ENCODE measurements around the gene SLX4IP. TPM values are rescaled to one million over a fixed set of nuclear protein-coding genes. Genes with fewer than 3 reads are reported as not detected.
"Not testable (repeated sequence)": the region's sequence is repeated elsewhere in the genome, so short reads cannot be mapped to it uniquely, and the experiment has no call there.

SLX4IP gene
- 1.7 and 3.0 TPM in 2 replicates for total RNA-seq (2014; rRNA removed; shearing (Covaris generic); ENCODE audit: low replicate concordance)

DNA sequence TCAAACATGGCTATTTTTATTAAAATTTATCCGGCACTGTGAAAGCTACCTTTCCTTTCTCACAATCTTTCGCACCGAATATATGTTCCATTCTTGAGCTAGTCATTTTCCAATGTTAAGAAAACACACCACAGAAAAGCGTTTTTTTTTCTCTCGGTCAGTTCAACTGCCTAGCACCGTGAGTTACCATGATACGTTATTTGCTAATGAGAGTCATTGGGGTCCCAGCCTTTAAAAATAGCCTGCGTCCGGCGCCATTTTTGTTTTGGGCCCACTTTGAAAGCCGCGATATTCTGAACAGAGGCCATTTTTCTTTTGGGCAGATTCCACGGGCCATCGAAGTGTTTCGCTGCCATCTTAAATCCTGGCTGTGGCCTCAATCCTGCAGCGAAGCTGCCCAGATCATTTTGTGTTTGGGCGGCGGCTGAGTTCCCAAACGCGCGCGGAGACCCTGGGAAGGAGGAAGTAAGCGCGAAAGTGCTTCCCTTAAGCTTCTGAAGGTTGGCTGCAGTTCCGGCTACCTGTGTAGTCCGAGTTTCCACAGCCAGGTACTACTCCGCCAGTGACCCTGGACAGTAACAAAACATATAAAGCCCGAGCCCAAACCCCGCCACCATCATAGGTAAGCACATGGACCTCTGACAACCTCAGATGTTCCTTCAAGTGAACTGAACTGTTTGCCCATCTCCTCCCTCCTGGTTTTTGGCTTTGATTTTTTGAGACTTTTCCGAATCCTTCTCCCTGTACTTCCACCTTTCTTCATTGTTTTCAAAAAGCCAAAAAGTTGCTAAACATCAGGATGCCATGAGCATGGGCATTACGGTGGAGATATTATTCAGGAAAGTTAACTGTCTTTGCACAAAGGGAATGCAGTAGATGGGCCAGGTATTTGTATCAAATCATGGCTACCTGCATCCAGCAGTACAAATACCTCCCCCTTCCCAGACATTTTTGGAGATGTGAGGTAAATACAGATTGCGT is at the start of gene SLX4IP:
SLX4IP (plus strand) TSS at position 474 of the 981 bp plus-strand sequence. CDS start 22,900 bp downstream, outside the sequence.
- H3K36me3 ChIP-seq, result no peaks in the 10 kb centered on the region

DNA sequence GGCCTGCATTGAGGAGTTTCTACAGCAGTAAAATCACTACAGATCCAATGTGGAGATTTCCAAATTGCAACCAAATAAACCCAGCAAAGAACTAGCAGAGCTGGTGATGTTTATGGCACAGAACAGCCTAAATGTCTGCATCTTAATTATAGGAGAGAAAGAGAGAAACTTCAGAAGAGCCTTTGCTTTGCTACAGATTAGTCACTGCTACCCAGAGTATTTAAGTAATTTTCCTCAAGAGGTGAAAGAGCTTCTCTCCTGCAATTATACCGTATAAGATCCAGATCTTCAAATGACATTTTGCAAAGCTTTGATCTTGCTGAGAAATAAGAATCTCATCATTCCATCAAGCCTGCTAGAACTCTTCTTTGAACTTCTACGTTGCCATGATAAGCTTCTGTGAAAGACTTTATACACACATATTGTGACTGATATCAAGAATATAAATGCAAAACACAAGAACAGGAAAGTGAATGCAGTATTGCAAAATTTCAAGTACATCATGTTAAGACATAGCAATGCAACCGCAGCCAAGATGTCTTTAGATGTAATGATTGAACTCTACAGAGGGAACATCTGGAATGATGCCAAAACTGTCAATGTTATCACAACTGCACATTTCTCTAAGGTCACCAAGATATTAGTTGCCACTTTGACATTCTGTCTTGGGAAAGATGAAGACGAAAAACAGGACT is 49.1 kb upstream of the SLX4IP start:
- no peak for DNase-seq
- Histone ChIP-seq H3K36me3 (no peaks in the 10 kb centered on the region), H3K27me3 (no peaks in the 10 kb centered on the region), H3K4me3 (no peak overlapping the region), H3K9me3 (no peaks in the 10 kb centered on the region)

More for the DNA sequence above, at the start of gene SLX4IP:
- DNase-seq, result peak; percentile 88
- peak within 1 kb of the TSS; percentile 67 for H3K4me3 ChIP-seq
- no peaks in the 10 kb centered on the region for H3K27me3 ChIP-seq
- no peaks in the 10 kb centered on the region for H3K9me3 ChIP-seq

DNA sequence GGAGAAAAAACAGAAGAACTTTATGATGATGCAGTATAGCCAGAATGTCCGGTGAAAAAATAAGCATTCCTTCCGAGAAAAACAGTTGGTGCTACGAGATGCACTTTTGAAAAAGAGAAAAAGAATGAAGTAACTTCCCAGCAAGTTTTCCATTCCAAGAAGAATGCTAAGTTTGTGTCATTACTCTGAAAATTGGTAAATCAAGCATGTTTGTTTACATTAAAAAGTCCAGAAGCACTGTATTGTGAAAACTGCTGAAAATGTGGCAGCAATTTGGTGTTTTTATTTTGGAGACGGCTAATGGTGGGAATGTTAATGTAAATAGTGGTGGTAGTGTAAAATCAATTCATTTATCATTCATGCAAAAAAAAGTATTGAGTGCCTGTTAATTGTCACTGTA is 47.4 kb upstream of the SLX4IP start:
- DNase-seq, result no peak

DNA sequence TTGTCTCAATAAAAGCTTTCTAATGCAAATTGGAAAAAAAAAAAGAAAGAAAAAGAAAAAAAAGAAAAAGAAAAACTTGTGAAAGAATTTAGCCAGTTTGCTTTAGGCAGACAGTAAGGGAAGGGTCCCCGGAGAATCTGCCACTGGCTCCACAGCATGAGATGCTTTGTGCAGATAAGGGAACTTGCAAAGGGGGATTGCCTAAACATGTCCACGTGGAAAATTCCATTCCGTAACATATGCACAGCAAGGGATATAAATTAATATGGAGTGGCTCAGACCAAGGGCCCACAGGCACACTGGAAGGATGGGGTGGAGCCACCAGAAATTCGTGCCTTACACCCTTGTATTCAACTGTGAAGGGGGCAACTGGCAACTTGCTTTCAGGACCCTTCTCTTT is 46.5 kb upstream of the SLX4IP start:
- Histone ChIP-seq H3K27me3 (no peaks in the 10 kb centered on the region), H3K9me3 (no peaks in the 10 kb centered on the region), H3K36me3 (no peaks in the 10 kb centered on the region), H3K4me3 (no peak overlapping the region)
- DNase-seq, result no peak

More for the DNA sequence above, 47.4 kb upstream of the SLX4IP start:
- H3K4me3 ChIP-seq, result no peak overlapping the region
- no peaks in the 10 kb centered on the region for H3K27me3 ChIP-seq
- H3K9me3 ChIP-seq, result no peaks in the 10 kb centered on the region
- no peaks in the 10 kb centered on the region for H3K36me3 ChIP-seq

DNA sequence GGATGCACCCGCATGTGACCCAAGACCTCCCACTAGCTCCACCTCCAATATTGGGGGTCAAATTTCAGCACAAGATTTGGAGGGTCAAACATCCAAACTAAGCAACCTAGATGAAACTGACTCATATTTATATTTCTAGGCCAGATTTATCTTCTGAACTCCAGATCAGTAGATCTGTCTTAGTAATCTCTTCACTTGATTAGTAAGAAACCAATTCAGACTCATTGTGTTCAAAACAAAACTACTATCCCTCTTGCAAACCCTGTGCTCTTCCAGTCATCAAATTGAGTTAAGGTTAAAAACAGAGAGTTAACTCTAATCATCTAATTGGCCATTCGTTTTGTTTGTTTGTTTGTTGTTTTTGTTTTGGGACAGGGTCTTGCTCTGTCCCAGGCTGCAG is 44.4 kb upstream of the SLX4IP start:
- Histone ChIP-seq H3K36me3 (no peaks in the 10 kb centered on the region), H3K9me3 (no peaks in the 10 kb centered on the region), H3K4me3 (no peak overlapping the region), H3K27me3 (no peaks in the 10 kb centered on the region)
- DNase-seq, result no peak

DNA sequence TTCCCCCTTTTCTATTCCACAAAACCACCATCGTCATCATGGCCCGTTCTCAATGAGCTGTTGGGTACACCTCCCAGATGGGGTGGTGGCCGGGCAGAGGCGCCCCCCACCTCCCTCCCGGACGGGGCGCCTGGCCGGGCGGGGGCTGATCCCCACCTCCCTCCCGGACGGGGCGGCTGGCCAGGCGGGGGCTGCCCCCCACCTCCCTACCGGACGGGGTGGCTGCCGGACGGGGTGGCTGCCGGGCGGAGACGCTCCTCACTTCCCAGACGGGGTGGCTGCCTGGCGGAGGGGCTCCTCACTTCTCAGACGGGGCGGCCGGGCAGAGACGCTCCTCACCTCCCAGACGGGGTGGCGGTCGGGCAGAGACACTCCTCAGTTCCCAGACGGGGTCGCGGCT is 40.4 kb upstream of the SLX4IP start:
- not testable (repeated sequence) for H3K27me3 ChIP-seq, H3K4me3 ChIP-seq, H3K9me3 ChIP-seq, DNase-seq, H3K36me3 ChIP-seq

DNA sequence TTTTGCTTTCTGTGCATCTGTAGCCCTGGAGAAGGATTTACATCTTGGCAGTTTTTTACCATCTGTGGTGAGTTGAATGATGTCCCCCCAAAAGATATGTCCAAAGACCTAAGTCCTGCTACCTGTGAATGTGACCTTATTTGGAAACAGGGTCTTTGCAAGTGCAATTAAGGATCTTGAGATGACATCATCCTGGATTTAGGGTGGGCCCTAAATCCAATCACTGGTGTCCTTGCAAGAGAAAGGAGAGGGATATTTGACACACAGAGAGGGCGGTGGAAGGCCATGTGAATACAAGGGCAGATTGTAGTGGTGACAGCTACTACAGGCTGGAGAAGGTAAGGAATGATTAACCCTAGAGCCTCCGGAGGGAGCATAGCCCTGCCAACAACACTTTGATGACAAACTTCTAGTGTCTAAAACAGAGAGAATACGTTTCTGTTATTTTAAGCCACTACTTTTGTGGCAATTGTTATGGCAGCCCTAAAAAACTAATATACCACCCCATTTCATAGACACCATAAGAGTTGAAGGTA is 36.2 kb upstream of the SLX4IP start:
- Histone ChIP-seq H3K27me3 (no peaks in the 10 kb centered on the region), H3K36me3 (no peaks in the 10 kb centered on the region), H3K4me3 (no peak overlapping the region), H3K9me3 (no peaks in the 10 kb centered on the region)
- no peak for DNase-seq

DNA sequence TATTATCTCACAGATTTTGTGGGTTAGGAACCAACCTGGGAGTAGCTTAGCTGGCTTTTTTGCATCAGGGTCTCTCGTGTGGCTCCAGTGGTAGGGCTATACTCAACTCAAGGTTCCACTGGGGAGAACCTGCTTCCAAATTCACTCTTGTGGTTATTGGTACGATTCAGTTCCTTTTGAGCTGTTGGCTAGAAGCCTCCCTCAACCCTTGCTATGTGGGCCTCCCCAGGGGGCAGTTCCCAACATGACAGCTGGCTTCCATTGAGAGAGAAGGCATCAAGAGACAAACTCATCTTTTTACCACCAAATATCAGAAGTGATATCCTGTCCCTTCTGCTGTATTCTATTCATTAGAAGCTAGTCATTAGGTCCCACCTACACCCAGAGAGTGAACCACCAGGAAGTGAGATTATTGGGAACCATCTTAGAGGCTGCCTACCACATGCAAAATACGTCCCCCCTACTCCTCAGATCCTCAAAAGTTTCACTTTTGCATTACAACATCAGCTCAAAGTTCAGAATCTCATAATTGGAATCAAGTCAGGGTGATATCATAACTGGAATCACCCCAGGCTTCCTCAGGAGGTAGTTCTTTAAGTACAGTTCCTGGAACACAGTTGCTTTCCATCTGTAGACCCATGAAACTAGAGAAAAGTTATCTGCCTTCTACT is 32.0 kb upstream of the SLX4IP start:
- no peak for DNase-seq
- Histone ChIP-seq H3K4me3 (no peak overlapping the region), H3K9me3 (no peaks in the 10 kb centered on the region), H3K36me3 (peaks cover 16% of the 10 kb centered on the region), H3K27me3 (no peaks in the 10 kb centered on the region)

DNA sequence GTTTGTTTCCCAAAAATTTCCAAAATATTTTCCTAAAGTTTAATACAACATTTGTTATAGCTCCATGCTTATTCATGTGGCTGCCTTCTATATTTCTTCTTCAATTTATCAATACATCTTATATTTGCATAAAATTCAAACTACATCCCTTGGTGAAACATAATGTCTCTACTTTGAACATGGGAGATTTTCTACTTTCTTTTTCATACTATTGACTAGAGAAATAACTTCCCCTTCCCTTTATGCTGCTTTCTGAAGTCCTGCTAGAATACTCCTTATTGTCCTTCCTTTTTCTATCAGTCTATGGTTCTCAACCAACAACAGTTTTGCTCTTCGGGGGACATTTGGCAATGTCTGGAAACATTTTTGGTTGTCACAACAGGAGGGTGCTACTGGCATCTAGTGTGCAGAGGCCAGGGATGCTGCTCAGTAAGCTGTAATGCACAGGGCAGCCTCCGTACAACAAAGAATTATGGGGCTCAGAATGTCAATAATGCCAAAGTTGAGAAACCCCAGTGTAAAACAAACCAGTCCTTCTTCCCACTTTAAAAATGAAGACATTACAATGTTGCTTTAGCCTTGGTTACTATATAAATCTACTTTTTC is 31.0 kb upstream of the SLX4IP start:
- Histone ChIP-seq H3K9me3 (no peaks in the 10 kb centered on the region), H3K4me3 (no peak overlapping the region), H3K27me3 (no peaks in the 10 kb centered on the region), H3K36me3 (peaks cover 16% of the 10 kb centered on the region)
- DNase-seq, result no peak

DNA sequence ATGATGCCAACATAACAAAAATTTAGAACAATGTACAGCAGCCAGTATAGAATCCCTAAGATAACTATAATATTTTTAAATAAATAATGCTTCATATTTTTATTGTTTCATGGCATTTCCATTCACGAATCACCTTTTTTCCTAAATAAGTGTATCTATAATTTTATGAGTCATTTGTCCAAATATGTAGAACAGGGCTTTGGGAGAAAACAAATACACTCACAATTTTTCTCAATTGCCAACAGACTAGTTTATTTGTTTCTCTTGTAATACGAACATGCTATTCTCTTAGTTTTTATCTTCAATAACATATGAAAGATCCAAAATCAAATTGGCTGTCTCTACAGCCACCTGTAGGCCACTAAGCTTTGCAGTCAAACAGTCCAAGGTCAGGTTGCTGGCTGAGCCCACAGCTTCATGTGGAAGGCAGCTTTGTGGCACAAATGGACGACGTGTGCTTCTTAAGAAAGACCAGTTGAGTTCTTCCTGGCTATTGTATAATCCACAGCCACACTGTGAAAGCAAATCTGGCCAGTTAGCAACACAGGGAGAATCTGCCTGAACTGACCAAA is 30.1 kb upstream of the SLX4IP start:
- Histone ChIP-seq H3K27me3 (no peaks in the 10 kb centered on the region), H3K9me3 (no peaks in the 10 kb centered on the region), H3K4me3 (no peak overlapping the region), H3K36me3 (peaks cover 16% of the 10 kb centered on the region)
- no peak for DNase-seq

DNA sequence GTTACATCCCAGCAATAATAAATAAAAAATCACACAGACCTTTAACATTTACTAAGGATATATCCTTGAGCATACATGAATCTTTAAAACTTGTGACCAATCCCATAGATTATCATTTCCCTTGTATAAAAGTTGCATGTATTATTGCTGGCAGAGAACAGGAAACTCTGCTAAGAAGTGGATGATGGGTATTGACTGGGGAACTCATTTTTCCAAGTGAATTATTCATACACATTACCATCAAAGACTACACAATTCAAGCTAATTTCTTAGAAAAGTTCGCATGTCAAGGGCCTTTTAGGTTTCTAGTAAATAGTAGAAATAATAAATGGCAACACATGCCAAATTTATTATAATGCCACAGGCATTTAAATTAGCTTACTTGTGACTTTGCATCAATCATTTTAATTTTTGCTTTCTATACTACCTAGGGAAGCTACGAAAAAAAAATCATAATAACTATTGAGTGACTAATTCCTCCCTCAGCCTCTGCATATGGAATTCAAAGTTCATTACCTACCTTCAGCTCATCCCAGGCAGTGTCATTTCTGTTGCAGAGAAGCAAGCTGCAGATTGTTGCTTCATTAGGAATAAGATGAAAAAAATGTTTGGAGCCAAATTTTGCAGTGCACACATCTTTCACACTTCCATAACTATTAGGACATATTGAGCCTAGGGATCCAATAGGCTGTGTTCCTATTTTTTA is 26.8 kb upstream of the SLX4IP start:
- Histone ChIP-seq H3K27me3 (no peaks in the 10 kb centered on the region), H3K9me3 (no peaks in the 10 kb centered on the region), H3K4me3 (no peak overlapping the region), H3K36me3 (peaks cover 30% of the 10 kb centered on the region)
- no peak for DNase-seq

DNA sequence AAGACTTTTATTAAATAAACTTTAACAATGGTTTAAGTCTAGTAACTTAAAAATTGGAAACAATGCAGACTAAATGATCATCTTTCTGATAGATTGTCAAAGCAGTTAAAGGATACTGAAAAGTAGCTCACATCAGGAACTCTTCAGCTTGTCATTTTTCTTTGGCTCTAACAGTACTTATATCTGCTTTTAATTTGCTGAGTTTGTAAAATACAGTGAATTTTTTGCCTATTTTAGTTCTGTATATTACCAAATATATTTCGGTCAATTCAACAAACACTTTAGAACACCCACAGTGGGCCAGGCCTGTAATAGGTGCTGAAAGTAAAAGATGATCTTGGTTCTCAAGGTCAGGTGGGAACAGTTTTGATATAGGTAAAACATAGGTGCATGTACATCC is 23.4 kb upstream of the SLX4IP start:
- Histone ChIP-seq H3K27me3 (no peaks in the 10 kb centered on the region), H3K9me3 (no peaks in the 10 kb centered on the region), H3K4me3 (no peak overlapping the region), H3K36me3 (peaks cover 35% of the 10 kb centered on the region)
- no peak for DNase-seq

DNA sequence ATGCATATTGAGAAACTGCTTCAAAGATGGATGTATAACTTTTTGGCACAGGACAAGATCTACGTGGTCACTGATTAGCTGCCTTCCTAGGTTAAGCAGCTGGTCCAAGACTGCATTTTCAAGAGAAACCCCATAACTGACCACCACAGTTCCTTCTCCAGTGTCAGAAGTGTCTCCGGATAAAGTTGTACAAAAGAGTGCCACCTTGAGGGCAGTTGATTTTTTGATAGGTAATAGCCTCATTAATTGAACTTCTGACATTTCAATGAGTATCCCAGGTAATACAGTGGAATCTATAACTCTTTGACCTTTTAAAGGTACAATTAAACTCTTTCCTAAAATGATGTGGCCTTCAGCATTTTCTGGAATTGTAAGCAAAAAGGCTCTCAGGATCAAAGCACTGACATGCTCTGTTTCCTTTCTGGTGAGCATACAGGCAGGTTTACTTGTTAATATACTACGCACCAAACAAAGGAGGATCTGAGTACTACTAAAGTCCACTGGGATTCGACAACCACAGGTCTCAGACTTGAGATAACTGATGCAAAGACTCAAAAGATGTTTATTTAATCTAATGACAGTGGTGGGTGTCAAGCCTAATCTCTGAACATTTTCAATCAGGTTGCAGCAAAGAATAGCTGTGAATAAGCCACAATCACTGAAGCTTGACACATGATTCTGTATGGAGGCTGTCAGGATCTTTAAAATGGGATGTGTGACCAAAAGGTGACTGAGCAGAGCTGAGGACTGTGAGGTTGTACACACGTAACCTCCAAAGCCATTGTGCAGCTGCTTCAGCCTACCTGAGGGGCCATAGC is 22.3 kb upstream of the SLX4IP start:
- H3K4me3 ChIP-seq, result no peak overlapping the region
- H3K36me3 ChIP-seq, result peaks cover 31% of the 10 kb centered on the region
- DNase-seq, result no peak
- no peaks in the 10 kb centered on the region for H3K27me3 ChIP-seq
- no peaks in the 10 kb centered on the region for H3K9me3 ChIP-seq

DNA sequence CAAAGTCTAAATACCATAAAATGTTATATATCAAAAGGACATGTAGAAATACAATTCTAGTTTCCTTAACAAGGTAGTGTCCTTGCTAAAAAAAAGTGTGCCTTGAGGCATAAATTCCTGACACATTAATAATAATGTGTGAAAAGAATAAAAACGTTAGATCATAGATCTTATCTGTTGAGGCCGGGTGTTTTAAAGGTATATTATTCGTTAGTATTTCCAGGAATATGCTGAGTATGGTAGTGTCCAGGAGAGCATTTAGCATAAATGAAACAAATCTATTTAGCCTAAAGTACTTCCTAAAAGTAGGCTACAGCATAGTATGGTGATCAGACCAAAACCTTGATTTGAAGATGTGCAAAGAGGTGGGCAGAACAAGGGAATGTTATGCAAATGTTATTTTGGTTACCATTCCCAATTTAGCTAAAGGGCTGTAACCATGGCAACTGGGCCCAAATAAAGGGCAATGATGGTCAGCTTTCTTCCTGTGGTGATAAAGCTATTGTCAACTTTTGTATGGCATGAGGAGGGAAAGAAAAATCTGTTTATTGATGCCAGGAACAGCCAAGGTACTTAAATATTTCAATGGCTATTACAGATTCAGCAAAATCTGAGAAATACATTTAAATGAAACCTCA is 20.0 kb upstream of the SLX4IP start:
- Histone ChIP-seq H3K27me3 (no peaks in the 10 kb centered on the region), H3K36me3 (peaks cover 46% of the 10 kb centered on the region), H3K4me3 (no peak overlapping the region), H3K9me3 (no peaks in the 10 kb centered on the region)
- no peak for DNase-seq

Data from MG63 (cell line).